ENCODE results near the gene CD302.

- TF ChIP-seq CTCF (conservative IDR thresholded peaks at IDR 0.05; ENCODE audit: low read depth, low read length) (no peak), EZH2phosphoT487 (IDR thresholded peaks at IDR 0.05; ENCODE audit: borderline replicate concordance, low read length) (no peak)
Measured at GRCh38 chr2:159832858-159833257, 34.9 kb upstream of the CD302 start.
